ENCODE measurements around the gene GNB1L.
"Not testable (repeated sequence)": the region's sequence is repeated elsewhere in the genome, so short reads cannot be mapped to it uniquely, and the experiment has no call there.

The GNB1L gene

GRCh38 chr22:19843857-19844376 is 10.8 kb downstream of the GNB1L start:
- DNase-seq (ENCODE audit: low spot score), result no peak

GRCh38 chr22:19843107-19843856 is 11.4 kb downstream of the GNB1L start:
- DNase-seq (ENCODE audit: low spot score), result no peak

GRCh38 chr22:19842393-19843106 is 12.1 kb downstream of the GNB1L start:
- DNase-seq (ENCODE audit: low spot score), result no peak

- DNase-seq (ENCODE audit: low spot score), result no peak
These were observed 12.9 kb downstream of the GNB1L start for GRCh38 chr22:19841641-19842392.

- DNase-seq (ENCODE audit: low spot score), result no peak
These were observed 13.6 kb downstream of the GNB1L start for GRCh38 chr22:19840955-19841640.

GRCh38 chr22:19840059-19840458 is 14.6 kb downstream of the GNB1L start:
- no peak for DNase-seq (ENCODE audit: low spot score)

- no peak for DNase-seq (ENCODE audit: low spot score)
These were observed 16.8 kb downstream of the GNB1L start for GRCh38 chr22:19837915-19838314.

- DNase-seq (ENCODE audit: low spot score), result no peak
These were observed 18.2 kb downstream of the GNB1L start for GRCh38 chr22:19836512-19836911.

GRCh38 chr22:19834599-19834998 is 20.1 kb downstream of the GNB1L start:
- no peak for DNase-seq (ENCODE audit: low spot score)

GRCh38 chr22:19833327-19833726 is 21.3 kb downstream of the GNB1L start:
- DNase-seq (ENCODE audit: low spot score), result not testable (repeated sequence)

- DNase-seq (ENCODE audit: low spot score), result no peak
These were observed 22.1 kb downstream of the GNB1L start for GRCh38 chr22:19832476-19833108.

GRCh38 chr22:19831979-19832378 is 22.7 kb downstream of the GNB1L start:
- DNase-seq (ENCODE audit: low spot score), result not testable (repeated sequence)

GRCh38 chr22:19831016-19831415 is 23.7 kb downstream of the GNB1L start:
- DNase-seq (ENCODE audit: low spot score), result no peak

GRCh38 chr22:19828035-19828401 is 26.7 kb downstream of the GNB1L start:
- no peak for DNase-seq (ENCODE audit: low spot score)

- no peak for DNase-seq (ENCODE audit: low spot score)
These were observed 27.2 kb downstream of the GNB1L start for GRCh38 chr22:19827341-19828034.

- DNase-seq (ENCODE audit: low spot score), result no peak
These were observed 28.1 kb downstream of the GNB1L start for GRCh38 chr22:19826619-19826950.

GRCh38 chr22:19825904-19826618 is 28.6 kb downstream of the GNB1L start:
- no peak for DNase-seq (ENCODE audit: low spot score)

GRCh38 chr22:19824926-19825339 is 29.7 kb downstream of the GNB1L start:
- DNase-seq (ENCODE audit: low spot score), result no peak

GRCh38 chr22:19824212-19824925 is 30.3 kb downstream of the GNB1L start:
- no peak for DNase-seq (ENCODE audit: low spot score)

- no peak for DNase-seq (ENCODE audit: low spot score)
These were observed 30.8 kb downstream of the GNB1L start for GRCh38 chr22:19823902-19824211.

Measured in globus pallidus (tissue), 1 donor.